RWPE2 (cell line): Measurements from ENCODE around the gene LRRTM4.

Experiments used
- ATAC-seq: fragments of 200-7000 bp; cut with Tn5 transposase; 3 replicates; pipeline ENCODE4 v1.9.1; 2021; ENCODE audit warnings: low read depth
- DNase-seq: peaks from one replicate; pipeline ENCODE4 v3.0.0-alpha.2; 2020; ENCODE audit warnings: low spot score
- H3K27ac ChIP-seq: fragments of 450-650 bp; 2 replicates; pipeline ENCODE4 v1.5.1; 2017; ENCODE audit warnings: mild to moderate bottlenecking; ENCODE audit not compliant: poor library complexity, severe bottlenecking
- H3K27me3 ChIP-seq: fragments of 250-450 bp; sonication (Bioruptor Pico); 2 replicates; pipeline ENCODE4 v1.5.1; 2021; ENCODE audit warnings: mild to moderate bottlenecking, moderate library complexity; ENCODE audit not compliant: insufficient read depth, poor library complexity, severe bottlenecking
- H3K36me3 ChIP-seq: fragments of 250-450 bp; sonication (Bioruptor Pico); 2 replicates; pipeline ENCODE4 v1.5.1; 2020; ENCODE audit warnings: low read depth, mild to moderate bottlenecking, moderate library complexity
- H3K4me1 ChIP-seq: fragments of 250-450 bp; sonication (Bioruptor Pico); 2 replicates; pipeline ENCODE4 v1.5.1; 2021; ENCODE audit warnings: mild to moderate bottlenecking, moderate library complexity; ENCODE audit not compliant: insufficient read depth, poor library complexity, severe bottlenecking
- H3K4me3 ChIP-seq: fragments of 250-450 bp; sonication (Bioruptor Pico); 2 replicates; pipeline ENCODE4 v1.5.1; 2021; ENCODE audit warnings: mild to moderate bottlenecking, moderate library complexity; ENCODE audit not compliant: severe bottlenecking
- H3K9me3 ChIP-seq: fragments of 250-450 bp; sonication (Bioruptor Pico); 2 replicates; pipeline ENCODE4 v1.5.1; 2021; ENCODE audit warnings: mild to moderate bottlenecking, moderate library complexity; ENCODE audit not compliant: severe bottlenecking
- TF ChIP-seq, protein P1 (sequence below): fragments of 450-650 bp; IDR thresholded peaks from one replicate; pipeline ENCODE4 v1.5.1; 2017; ENCODE audit warnings: mild to moderate bottlenecking, moderate library complexity; ENCODE audit not compliant: poor library complexity, severe bottlenecking

Gene LRRTM4

DNA sequence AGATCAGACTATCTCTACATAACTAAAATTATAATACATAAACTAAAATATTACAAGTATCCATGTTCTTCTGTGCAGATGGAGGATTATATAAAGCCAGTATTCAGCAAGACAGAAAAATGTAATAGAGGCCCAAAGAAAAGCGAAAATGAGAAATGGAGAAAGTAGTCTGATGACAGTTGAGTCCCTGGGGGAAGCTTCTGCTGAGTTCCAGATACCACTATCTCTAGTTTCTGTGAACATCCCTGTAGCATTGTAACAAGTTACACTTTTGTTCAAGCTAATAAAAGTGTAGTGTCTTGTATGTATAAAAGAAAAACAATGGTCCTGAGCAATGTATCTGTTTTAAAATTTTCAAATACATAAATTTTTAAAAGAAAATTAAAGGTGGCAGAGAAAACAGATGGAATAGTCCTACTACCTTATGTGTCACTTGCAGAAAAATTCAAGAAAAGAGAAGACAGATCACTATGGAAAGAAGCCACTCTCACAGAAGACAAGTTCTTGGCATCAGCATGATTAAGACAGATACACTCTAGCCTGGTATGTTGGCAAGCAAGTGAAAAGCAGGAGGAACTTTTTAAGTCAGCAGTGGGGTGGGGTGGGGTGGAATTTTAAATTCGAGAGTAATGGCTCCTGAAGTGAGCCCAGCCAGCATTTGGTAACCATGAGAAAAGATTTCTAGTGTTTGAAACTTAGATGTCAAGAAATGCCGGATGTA is 541.9 kb downstream of the LRRTM4 start:
- no peak for DNase-seq
- Histone ChIP-seq H3K27ac (no peak overlapping the region), H3K4me1 (no peaks in the 10 kb centered on the region)

DNA sequence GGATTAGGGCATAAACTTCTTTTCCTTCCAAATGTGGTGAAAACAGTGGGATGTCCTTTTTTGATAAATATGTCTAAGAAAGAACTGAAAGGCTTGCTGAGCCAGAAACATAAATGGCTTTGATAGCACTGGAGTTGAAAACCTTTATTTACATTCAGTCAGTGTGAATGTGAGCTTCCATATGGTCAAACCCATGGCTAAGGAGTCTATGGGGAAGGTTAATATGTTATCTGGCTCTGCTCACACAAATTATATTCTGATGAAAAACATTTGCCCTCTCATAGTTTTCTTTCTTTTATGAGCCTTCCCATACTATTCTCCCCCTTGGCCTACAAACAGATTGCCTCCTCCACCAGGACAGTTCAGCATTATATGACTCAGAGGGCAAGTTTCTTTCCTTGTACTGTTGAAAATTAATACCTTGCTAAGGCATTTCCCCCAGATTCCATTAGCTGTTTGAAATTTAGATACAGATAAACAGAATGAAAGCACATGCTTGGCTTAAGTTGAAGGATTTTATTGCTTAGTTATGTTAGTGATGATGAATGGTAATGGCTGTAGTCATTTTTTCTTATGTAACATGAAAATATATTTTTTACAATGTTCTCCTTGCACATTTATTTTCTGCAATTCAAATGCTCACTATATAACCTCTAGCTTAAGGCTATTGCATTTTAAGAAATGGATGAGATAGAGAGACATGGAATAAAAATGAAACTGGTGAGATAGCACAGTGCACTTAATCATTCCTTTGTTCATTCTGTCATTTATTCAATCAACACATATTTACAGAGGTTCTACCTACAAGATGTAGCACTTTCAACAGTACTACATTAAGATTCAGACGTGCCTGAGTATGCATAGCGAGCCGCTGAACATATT is 544.1 kb downstream of the LRRTM4 start:
- ATAC-seq (no peak), DNase-seq (no peak)
- H3K36me3 ChIP-seq = no peaks in the 10 kb centered on the region
- no peak overlapping the region for H3K27ac ChIP-seq
- H3K27me3 ChIP-seq = no peaks in the 10 kb centered on the region
- H3K4me3 ChIP-seq = no peak overlapping the region
- TF ChIP-seq, protein P1, sequence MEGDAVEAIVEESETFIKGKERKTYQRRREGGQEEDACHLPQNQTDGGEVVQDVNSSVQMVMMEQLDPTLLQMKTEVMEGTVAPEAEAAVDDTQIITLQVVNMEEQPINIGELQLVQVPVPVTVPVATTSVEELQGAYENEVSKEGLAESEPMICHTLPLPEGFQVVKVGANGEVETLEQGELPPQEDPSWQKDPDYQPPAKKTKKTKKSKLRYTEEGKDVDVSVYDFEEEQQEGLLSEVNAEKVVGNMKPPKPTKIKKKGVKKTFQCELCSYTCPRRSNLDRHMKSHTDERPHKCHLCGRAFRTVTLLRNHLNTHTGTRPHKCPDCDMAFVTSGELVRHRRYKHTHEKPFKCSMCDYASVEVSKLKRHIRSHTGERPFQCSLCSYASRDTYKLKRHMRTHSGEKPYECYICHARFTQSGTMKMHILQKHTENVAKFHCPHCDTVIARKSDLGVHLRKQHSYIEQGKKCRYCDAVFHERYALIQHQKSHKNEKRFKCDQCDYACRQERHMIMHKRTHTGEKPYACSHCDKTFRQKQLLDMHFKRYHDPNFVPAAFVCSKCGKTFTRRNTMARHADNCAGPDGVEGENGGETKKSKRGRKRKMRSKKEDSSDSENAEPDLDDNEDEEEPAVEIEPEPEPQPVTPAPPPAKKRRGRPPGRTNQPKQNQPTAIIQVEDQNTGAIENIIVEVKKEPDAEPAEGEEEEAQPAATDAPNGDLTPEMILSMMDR = no peak
- H3K4me1 ChIP-seq = no peaks in the 10 kb centered on the region
- H3K9me3 ChIP-seq = no peaks in the 10 kb centered on the region

More for the DNA sequence above, 541.9 kb downstream of the LRRTM4 start:
- TF ChIP-seq, protein P1 = no peak
- no peak for ATAC-seq
- no peaks in the 10 kb centered on the region for H3K9me3 ChIP-seq
- H3K4me3 ChIP-seq = no peak overlapping the region
- peaks cover 7% of the 10 kb centered on the region for H3K27me3 ChIP-seq
- H3K36me3 ChIP-seq = no peaks in the 10 kb centered on the region

DNA sequence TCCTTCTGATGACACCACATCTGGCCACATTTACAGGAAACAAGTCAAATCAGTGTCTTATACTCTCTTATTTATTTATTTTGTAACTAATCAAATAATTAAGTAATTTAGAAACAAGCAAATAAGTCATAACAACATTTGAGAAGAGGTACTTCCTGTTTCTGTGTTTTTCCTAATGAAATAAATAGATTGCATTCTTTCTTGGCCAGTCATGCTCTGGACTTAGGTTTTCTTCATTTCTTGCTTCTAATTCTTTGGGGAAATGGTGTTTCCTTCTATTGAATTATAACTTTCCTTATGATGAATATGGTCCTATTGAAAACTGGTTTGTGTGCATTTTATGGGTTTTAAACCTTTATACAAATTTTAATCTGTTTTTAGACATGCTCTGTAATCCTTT is 546.4 kb downstream of the LRRTM4 start:
- H3K36me3 ChIP-seq = no peaks in the 10 kb centered on the region
- DNase-seq = no peak
- H3K4me1 ChIP-seq = no peaks in the 10 kb centered on the region
- H3K9me3 ChIP-seq = no peaks in the 10 kb centered on the region
- H3K4me3 ChIP-seq = no peak overlapping the region
- H3K27ac ChIP-seq = no peak overlapping the region
- TF ChIP-seq, protein P1 = no peak
- no peaks in the 10 kb centered on the region for H3K27me3 ChIP-seq
- ATAC-seq = no peak

DNA sequence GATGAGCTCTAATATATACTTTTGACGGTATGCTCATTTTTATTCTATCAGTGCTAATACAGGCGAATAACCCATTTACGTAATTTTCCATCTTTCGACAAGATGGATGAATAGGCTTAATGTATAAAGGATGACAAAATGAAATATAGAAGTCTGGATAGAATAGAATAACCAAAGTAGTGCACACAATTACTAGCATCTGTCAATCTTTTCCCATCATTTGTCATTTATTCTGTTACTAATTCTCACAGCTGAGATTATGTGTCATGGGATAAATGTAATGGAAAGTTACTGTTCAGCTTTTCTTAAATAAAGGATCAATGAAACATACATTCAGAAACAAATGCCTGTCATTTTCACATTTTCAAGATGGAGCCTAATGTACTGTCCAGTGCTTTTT is 548.6 kb downstream of the LRRTM4 start:
- ATAC-seq = no peak

More for the DNA sequence above, 548.6 kb downstream of the LRRTM4 start:
- Histone ChIP-seq H3K36me3 (no peaks in the 10 kb centered on the region), H3K9me3 (no peaks in the 10 kb centered on the region), H3K4me3 (no peak overlapping the region), H3K27ac (no peak overlapping the region), H3K27me3 (no peaks in the 10 kb centered on the region), H3K4me1 (no peaks in the 10 kb centered on the region)
- no peak for DNase-seq
- TF ChIP-seq, protein P1 = no peak
